HG03159 (cell line): ENCODE data around the gene DENND4B.
"Not testable (repeated sequence)": the region's sequence is repeated elsewhere in the genome, so short reads cannot be mapped to it uniquely, and the experiment has no call there.

ENCODE experiments used
- ATAC-seq: cut with Tn5 transposase; IDR thresholded peaks from one replicate; pipeline ENCODE4 v1.9.1; 2021; ENCODE audit warnings: mild to moderate bottlenecking, moderate library complexity; ENCODE audit not compliant: unreplicated experiment

Gene DENND4B, protein sequence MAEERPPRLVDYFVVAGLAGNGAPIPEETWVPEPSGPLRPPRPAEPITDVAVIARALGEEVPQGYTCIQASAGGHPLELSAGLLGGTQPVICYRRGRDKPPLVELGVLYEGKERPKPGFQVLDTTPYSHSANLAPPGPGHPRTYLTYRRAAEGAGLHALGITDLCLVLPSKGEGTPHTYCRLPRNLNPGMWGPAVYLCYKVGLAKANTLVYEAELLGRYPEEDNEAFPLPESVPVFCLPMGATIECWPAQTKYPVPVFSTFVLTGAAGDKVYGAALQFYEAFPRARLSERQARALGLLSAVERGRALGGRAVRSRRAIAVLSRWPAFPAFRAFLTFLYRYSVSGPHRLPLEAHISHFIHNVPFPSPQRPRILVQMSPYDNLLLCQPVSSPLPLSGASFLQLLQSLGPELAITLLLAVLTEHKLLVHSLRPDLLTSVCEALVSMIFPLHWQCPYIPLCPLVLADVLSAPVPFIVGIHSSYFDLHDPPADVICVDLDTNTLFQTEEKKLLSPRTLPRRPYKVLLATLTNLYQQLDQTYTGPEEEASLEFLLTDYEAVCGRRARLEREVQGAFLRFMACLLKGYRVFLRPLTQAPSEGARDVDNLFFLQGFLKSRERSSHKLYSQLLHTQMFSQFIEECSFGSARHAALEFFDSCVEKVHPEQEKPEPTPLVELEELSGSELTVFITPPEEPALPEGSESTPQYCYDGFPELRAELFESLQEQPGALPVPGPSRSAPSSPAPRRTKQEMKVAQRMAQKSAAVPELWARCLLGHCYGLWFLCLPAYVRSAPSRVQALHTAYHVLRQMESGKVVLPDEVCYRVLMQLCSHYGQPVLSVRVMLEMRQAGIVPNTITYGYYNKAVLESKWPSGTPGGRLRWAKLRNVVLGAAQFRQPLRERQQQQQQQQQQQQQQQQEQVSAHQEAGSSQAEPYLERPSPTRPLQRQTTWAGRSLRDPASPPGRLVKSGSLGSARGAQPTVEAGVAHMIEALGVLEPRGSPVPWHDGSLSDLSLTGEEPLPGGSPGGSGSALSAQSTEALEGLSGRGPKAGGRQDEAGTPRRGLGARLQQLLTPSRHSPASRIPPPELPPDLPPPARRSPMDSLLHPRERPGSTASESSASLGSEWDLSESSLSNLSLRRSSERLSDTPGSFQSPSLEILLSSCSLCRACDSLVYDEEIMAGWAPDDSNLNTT (N-terminal part only)

DNA sequence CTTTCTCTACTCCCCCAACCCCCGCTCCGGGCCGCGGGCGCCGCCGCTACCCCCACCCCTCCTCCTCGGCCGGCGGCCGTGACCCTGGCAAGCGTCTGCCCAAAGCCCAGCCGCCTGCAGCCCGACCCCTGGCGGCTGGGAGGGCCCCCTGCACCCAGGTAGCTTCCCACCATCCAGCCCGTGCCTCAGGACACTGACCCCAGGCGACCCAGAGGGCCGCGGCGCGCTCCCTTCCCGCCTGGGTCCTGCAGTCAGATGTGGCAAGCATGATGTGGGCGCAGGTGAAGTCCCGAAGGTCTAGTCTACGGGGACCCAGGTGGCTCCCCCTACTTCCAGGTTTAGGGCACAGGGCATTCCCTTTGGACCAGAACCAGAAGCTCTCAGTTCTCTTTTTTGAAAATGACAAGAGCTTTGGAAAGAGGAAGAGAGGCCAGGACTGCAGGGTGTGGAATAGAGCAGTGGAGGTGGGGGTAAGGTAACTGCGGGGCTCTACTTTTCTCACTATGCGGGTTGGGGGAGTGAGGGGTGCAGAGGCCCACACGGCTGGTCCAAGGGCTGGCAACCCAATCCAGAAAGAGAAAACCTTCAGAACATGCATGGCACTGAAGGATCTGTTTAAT lies at the start of gene DENND4B:
TSS of gene DENND4B (minus strand) at position 97 of the 620 bp plus-strand sequence. CDS start 2,344 bp downstream, outside the sequence.
- peak; percentile 50 for ATAC-seq

- no peak for ATAC-seq
These were observed 49.1 kb upstream of the DENND4B start for GRCh38 chr1:153995640-153996039.

- no peak for ATAC-seq
These were observed 48.7 kb upstream of the DENND4B start for GRCh38 chr1:153995202-153995601.

DNA sequence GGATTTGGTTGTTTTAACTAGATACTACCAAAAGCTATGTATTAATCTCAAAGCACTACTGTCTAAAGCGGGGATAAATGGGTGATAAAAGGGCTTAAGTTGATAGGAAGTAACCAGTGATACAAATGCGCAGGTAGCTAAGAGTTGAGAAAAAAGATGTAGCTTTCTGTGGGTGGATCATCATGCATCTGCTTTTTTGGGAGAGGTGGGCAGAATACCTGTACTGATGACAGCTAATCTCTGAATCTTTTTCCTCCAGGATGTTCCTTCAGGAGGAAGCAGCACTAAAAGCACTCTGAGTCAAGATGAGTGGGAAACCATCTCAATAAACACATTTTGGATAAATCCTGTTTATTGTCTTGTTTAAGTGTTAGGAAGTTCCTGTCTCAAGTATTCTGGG lies 45.3 kb upstream of the DENND4B start:
- ATAC-seq, result no peak

GRCh38 chr1:153991151-153991630 lies 44.7 kb upstream of the DENND4B start:
- ATAC-seq, result no peak

DNA sequence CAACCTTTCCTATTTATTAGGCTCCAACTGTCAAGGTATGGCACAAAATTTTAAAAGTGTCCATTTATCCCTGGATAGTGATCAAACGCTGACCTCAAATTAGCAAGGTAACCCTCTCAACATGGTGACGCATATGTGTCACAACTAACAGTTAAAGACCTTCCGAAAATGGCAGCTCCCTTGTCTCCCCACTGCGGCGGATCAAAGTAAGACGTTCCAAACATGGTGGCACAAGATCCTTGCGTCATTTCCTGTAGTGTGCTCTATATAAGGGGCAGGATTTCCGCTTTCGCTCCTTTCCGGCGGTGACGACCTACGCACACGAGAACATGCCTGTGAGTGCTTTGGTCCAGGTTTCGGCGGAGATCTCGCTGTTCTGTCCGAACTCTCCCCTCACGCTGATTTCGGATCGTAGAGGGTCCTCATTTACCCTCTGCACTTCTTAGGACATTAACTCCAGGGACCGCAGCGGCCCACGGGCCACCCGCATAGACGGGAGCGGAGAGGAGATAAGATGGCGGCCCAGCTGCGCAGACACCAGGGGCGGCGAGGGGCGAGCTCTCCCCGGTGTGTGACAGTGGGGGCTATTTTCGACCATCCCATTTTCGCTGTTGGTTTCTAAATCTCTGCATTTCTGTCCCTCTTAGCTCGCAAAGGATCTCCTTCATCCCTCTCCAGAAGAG lies 44.1 kb upstream of the DENND4B start, which contains the start of gene RPS27:
TSS of gene RPS27 (plus strand) at position 295 of the 683 bp plus-strand sequence. CDS start at position 330, 35 bp downstream.
- peak; percentile 67 for ATAC-seq

GRCh38 chr1:153987621-153988020 lies 41.1 kb upstream of the DENND4B start:
- no peak for ATAC-seq

GRCh38 chr1:153985941-153986761 lies 39.6 kb upstream of the DENND4B start, which contains the start of gene RAB13:
RAB13 (minus strand) TSS chr1:153986339; CDS start chr1:153986236, 103 bp downstream.
- ATAC-seq, result no peak

- no peak for ATAC-seq
These were observed 38.9 kb upstream of the DENND4B start for GRCh38 chr1:153985341-153985912.

- no peak for ATAC-seq
These were observed 37.8 kb upstream of the DENND4B start for GRCh38 chr1:153984123-153984894.

- not testable (repeated sequence) for ATAC-seq
These were observed 35.2 kb upstream of the DENND4B start for GRCh38 chr1:153981735-153982134.

DNA sequence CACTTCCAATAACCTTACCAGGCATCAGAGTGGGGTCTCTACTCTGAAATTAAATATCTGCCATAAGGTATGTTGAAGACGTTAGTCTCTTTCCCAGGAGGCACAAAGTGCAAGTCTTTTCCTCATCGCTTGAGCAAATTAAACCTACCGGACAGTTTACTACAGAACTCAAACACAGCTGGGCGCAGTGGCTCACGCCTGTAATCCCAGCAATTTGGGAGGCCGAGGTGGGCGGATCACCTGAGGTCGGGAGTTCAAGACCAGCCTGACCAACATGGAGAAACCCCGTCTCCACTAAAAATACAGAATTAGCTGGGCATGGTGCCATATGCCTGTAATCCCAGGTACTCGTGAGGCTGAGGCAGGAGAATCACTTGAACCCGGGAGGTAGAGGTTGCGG lies 32.6 kb upstream of the DENND4B start:
- not testable (repeated sequence) for ATAC-seq

GRCh38 chr1:153978274-153978909 lies 31.9 kb upstream of the DENND4B start:
- no peak for ATAC-seq

GRCh38 chr1:153977250-153978240 lies 31.0 kb upstream of the DENND4B start, which contains the start of gene JTB:
JTB (minus strand) TSS chr1:153977674; CDS start chr1:153977252, 422 bp downstream.
- peak; percentile 77 for ATAC-seq

DNA sequence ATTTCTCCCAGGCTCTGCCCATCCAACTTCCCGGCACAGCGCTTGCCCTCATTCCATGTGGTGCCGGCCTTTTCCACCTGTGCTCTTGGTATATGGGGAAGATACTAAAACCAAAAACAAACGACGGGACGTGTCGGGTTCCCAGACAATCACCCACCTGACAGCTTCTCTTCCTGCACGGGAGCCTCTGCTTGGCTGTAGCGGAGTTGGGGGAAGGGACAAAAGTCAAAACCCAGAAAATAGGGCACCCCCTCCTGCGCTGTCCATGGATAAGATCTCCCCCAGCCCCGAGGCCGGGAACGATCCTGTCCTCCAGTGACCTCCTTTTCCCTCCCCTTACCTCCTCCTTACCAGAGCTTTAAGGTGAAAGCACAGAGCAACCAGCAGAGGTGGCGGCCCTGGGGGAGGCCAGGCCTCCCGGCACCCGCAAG lies 30.3 kb upstream of the DENND4B start:
- ATAC-seq, result no peak

- ATAC-seq, result no peak
These were observed 27.0 kb upstream of the DENND4B start for GRCh38 chr1:153973525-153973924.
